ENCODE measurements around the gene WFDC9.

GRCh38 chr20:45583502-45583901 is 47.6 kb downstream of the WFDC9 start:
- TF ChIP-seq CTCF (conservative IDR thresholded peaks at IDR 0.05; ENCODE audit: low read length): no peak
- no peak for TF ChIP-seq EZH2phosphoT487 (IDR thresholded peaks at IDR 0.05; ENCODE audit: borderline replicate concordance)
